Activated CD4-positive, alpha-beta T cell treated with anti-CD3 and anti-CD28 coated beads, Interleukin-2, amount 10 ng/mL, durations not matched to agents 7 days and 5 days (primary cell): ENCODE measurements around the gene HMGCR. TPM values are rescaled to one million over a fixed set of nuclear protein-coding genes. Genes with fewer than 3 reads are reported as not detected.
A peak's percentile ranks its signal among the peaks of the same experiment; 100 is the strongest.

ENCODE experiments used
- CTCF ChIA-PET: fragments of 350-600 bp; sonication (Branson Sonifier 250); formaldehyde crosslinking; loops from one replicate; lab custom pipeline; 2021; ENCODE audit warnings: antibody characterized with exemption; lab: Charles Lee
- POLR2A ChIA-PET: fragments of 350-600 bp; sonication (Branson Sonifier 250); formaldehyde crosslinking; loops from one replicate; lab custom pipeline; 2021; ENCODE audit warnings: antibody characterized with exemption; lab: Charles Lee
- DNase-seq: peaks from one replicate; pipeline ENCODE4 v3.0.0-alpha.2; 2020
- H3K27ac Mint-ChIP-seq: one replicate; pipeline ENCODE4 v1.8.0; 2021; ENCODE audit warnings: mild to moderate bottlenecking, moderate library complexity, mixed read lengths
- H3K27me3 Mint-ChIP-seq: one replicate; pipeline ENCODE4 v1.8.0; 2021; ENCODE audit warnings: mixed read lengths
- H3K36me3 Mint-ChIP-seq: one replicate; pipeline ENCODE4 v1.8.0; 2021; ENCODE audit warnings: low read depth, mixed read lengths
- H3K4me1 Mint-ChIP-seq: one replicate; pipeline ENCODE4 v1.8.0; 2021; ENCODE audit warnings: mixed read lengths
- H3K4me3 Mint-ChIP-seq: one replicate; pipeline ENCODE4 v1.8.0; 2021; ENCODE audit warnings: mild to moderate bottlenecking, moderate library complexity, mixed read lengths
- H3K9me3 Mint-ChIP-seq: one replicate; pipeline ENCODE4 v1.8.0; 2021; ENCODE audit warnings: mixed read lengths
- total RNA-seq, 2 experiments: library from RNA; stranded (reverse); gene quantifications; one replicate each; pipeline ENCODE4 v1.2.3, GENCODE V29; 2021

HMGCR gene
- total RNA-seq, 2 experiments from 2014 or later, result 49.4 to 51.1 TPM

DNA sequence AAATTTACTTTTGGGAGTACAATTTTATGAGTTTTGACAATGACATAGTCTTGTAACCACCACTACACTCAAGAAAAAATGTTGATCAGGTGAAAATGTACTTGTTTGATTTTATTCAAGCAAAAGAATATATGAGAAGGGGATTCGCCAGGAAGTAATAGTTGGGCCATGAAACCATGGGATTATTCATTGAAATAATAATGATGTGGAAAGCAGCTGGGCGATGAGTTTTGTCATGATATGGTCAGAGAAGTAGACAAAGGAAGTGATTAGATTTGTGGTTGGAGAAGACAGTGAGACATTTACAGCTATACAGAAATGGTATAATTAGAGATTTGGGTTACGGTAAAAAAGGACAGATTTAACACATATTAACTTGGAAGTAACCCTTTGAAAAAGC is 11.2 kb downstream of the HMGCR start:
- Mint-ChIP-seq H3K27ac (no peak overlapping the region), H3K27me3 (no peaks in the 10 kb centered on the region), H3K9me3 (no peaks in the 10 kb centered on the region), H3K36me3 (peaks cover 59% of the 10 kb centered on the region), H3K4me1 (peaks cover 26% of the 10 kb centered on the region), H3K4me3 (no peak overlapping the region)
- no peak for DNase-seq
- ChIA-PET CTCF (no interaction called here), POLR2A (interaction anchor here (1.4 kb wide), 1 partner anchor 12 kb away, joined by 3 read pairs; the partner anchor contains the start of gene HMGCR)

- ChIA-PET CTCF (interaction anchor here (1.0 to 2.7 kb wide), 2 partner anchors 9 to 15 kb away, joined by 3 to 11 read pairs; no protein-coding TSS in a partner anchor), POLR2A (no interaction called here)
- no peak overlapping the region for H3K27ac Mint-ChIP-seq
- H3K36me3 Mint-ChIP-seq, result peaks cover 63% of the 10 kb centered on the region
- H3K27me3 Mint-ChIP-seq, result no peaks in the 10 kb centered on the region
- peaks cover 26% of the 10 kb centered on the region for H3K4me1 Mint-ChIP-seq
- DNase-seq, result no peak
- no peak overlapping the region for H3K4me3 Mint-ChIP-seq
- no peaks in the 10 kb centered on the region for H3K9me3 Mint-ChIP-seq
Observed at GRCh38 chr5:75349663-75350062, 12.6 kb downstream of the HMGCR start.

DNA sequence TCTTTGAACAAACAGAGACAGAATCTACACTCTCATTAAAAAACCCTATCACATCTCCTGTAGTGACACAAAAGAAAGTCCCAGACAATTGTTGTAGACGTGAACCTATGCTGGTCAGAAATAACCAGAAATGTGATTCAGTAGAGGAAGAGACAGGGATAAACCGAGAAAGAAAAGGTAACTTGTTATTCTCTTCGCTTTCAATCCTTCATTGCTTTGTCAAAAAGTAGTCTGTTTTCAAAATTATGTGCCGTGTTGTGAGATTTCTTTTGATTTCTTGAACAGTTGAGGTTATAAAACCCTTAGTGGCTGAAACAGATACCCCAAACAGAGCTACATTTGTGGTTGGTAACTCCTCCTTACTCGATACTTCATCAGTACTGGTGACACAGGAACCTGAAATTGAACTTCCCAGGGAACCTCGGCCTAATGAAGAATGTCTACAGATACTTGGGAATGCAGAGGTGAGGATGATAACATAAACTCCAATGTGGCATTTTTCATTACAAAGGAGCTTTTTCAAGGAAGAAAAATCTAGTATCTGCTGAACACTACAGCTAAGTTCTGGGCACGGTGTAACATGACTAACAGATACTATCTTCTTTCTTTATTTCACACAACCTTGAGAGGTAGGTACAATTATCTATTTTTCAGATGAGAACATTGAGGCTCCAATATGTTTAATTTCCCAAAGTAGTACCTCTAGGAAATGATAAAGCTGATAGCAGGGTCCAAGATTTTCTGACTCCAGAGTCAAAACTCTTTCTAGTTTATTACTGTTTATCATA is 14.3 kb downstream of the HMGCR start:
- Mint-ChIP-seq H3K36me3 (peaks cover 59% of the 10 kb centered on the region), H3K27me3 (no peaks in the 10 kb centered on the region), H3K4me3 (no peak overlapping the region), H3K4me1 (peaks cover 26% of the 10 kb centered on the region), H3K27ac (peak overlapping the region; percentile 65), H3K9me3 (no peaks in the 10 kb centered on the region)
- no peak for DNase-seq
- POLR2A ChIA-PET, result no interaction called here
- CTCF ChIA-PET, result interaction anchor here (0.6 to 2.7 kb wide), 6 partner anchors 10 to 21 kb away, joined by 3 to 11 read pairs (median 4); partner anchors contain the start of gene HMGCR

DNA sequence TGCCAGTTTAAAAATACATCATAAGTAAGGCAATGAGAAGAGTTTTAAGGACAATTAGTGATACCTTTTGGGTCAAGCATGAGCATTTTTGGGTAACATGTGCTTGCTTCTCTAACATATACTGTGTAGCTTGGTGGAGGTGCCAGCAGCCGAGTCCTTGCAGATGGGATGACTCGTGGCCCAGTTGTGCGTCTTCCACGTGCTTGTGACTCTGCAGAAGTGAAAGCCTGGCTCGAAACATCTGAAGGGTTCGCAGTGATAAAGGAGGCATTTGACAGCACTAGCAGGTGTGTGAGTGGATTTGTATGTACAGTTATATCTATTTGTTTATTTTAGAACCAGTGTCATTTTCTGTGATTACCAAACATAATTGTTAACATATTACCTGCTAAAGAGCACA is 18.2 kb downstream of the HMGCR start:
- ChIA-PET POLR2A (no interaction called here), CTCF (no interaction called here)
- Mint-ChIP-seq H3K4me1 (peaks cover 14% of the 10 kb centered on the region), H3K9me3 (no peaks in the 10 kb centered on the region), H3K27me3 (no peaks in the 10 kb centered on the region), H3K36me3 (peaks cover 57% of the 10 kb centered on the region), H3K4me3 (no peak overlapping the region), H3K27ac (no peak overlapping the region)
- no peak for DNase-seq

DNA sequence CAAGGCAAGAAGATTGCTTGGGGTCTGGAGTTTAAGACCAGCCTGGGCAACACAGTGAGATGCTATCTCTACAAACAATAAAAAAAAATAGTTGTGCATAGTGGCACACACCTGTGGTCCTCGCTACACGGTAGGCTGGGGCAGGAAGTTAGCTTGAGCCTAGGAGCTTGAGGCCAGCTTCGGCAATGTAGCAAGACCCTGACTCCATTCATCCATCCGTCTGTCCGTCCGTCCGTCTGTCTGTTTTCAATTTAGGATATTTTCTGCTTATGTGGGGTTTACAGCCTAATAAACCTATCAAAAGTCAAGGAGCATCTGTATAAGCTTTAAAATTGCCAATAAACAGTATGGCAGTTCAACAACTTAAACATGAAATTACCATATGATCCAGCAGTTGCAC is 19.7 kb downstream of the HMGCR start:
- CTCF ChIA-PET, result interaction anchor here (0.6 kb wide), 1 partner anchor 188 kb away, joined by 3 read pairs; no protein-coding TSS in a partner anchor
- no peak overlapping the region for H3K4me3 Mint-ChIP-seq

GRCh38 chr5:75358117-75358516 is 21.1 kb downstream of the HMGCR start:
- CTCF ChIA-PET, result interaction anchor here (0.7 kb wide), 1 partner anchor 17 kb away, joined by 3 read pairs; no protein-coding TSS in a partner anchor

More for the DNA sequence above, 19.7 kb downstream of the HMGCR start:
- no peak for DNase-seq
- no peak overlapping the region for H3K27ac Mint-ChIP-seq
- no peaks in the 10 kb centered on the region for H3K4me1 Mint-ChIP-seq
- peaks cover 50% of the 10 kb centered on the region for H3K36me3 Mint-ChIP-seq
- no peaks in the 10 kb centered on the region for H3K27me3 Mint-ChIP-seq
- POLR2A ChIA-PET, result no interaction called here
- H3K9me3 Mint-ChIP-seq, result no peaks in the 10 kb centered on the region

DNA sequence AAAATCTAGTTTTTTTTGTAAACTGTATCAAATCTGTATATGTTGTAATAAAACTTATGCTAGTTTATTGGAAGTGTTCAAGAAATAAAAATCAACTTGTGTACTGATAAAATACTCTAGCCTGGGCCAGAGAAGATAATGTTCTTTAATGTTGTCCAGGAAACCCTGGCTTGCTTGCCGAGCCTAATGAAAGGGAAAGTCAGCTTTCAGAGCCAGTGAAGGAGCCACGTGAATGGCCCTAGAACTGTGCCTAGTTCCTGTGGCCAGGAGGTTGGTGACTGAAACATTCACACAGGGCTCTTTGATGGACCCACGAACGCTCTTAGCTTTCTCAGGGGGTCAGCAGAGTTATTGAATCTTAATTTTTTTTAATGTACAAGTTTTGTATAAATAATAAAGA is 24.3 kb downstream of the HMGCR start:
- H3K27ac Mint-ChIP-seq, result no peak overlapping the region
- POLR2A ChIA-PET, result interaction anchor here (0.7 kb wide), 1 partner anchor 9 kb away, joined by 3 read pairs; no protein-coding TSS in a partner anchor
- no peaks in the 10 kb centered on the region for H3K27me3 Mint-ChIP-seq
- no peak overlapping the region for H3K4me3 Mint-ChIP-seq
- no peaks in the 10 kb centered on the region for H3K4me1 Mint-ChIP-seq
- DNase-seq, result no peak
- peaks cover 33% of the 10 kb centered on the region for H3K36me3 Mint-ChIP-seq
- CTCF ChIA-PET, result interaction anchor here (1.1 to 1.6 kb wide), 4 partner anchors 9 to 24 kb away, joined by 3 to 5 read pairs (median 4); partner anchors contain the start of gene HMGCR
- no peaks in the 10 kb centered on the region for H3K9me3 Mint-ChIP-seq

More at GRCh38 chr5:75358117-75358516, 21.1 kb downstream of the HMGCR start:
- POLR2A ChIA-PET, result no interaction called here
- H3K4me3 Mint-ChIP-seq, result no peak overlapping the region
- H3K4me1 Mint-ChIP-seq, result no peaks in the 10 kb centered on the region
- H3K27ac Mint-ChIP-seq, result no peak overlapping the region
- no peaks in the 10 kb centered on the region for H3K9me3 Mint-ChIP-seq
- no peak for DNase-seq
- no peaks in the 10 kb centered on the region for H3K27me3 Mint-ChIP-seq
- peaks cover 43% of the 10 kb centered on the region for H3K36me3 Mint-ChIP-seq

DNA sequence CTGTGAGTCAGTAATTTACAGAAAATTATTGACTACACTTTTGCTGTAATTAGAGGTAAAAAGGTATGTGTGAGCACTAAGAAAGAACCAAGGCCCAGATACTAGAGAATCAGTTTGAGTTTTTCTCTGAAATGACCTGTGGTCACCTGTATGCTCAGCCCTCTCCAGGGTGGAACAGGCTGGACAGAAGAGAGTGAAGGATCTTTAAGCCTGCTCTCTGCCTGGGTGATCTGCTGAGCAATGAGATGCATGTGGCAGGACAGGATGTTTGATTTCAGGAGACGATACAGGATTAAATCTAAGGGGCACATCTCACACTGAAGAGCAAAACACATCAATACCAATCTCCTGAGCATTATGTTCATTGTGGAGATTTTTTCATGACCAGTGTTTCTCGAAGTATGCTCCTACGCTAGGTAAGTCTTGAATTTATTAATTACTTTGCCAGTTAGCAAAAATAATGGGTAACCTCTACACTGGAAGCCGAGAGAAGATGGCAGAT is 25.5 kb downstream of the HMGCR start:
- no peak overlapping the region for H3K27ac Mint-ChIP-seq
- no peak overlapping the region for H3K4me3 Mint-ChIP-seq
- ChIA-PET CTCF (interaction anchor here (1.0 to 1.3 kb wide), 3 partner anchors 9 to 26 kb away, joined by 3 read pairs; partner anchors contain the start of gene HMGCR), POLR2A (no interaction called here)
- peaks cover 4% of the 10 kb centered on the region for H3K4me1 Mint-ChIP-seq
- H3K9me3 Mint-ChIP-seq, result no peaks in the 10 kb centered on the region
- no peak for DNase-seq
- peaks cover 22% of the 10 kb centered on the region for H3K36me3 Mint-ChIP-seq
- no peaks in the 10 kb centered on the region for H3K27me3 Mint-ChIP-seq

- H3K27ac Mint-ChIP-seq, result no peak overlapping the region
- H3K4me3 Mint-ChIP-seq, result no peak overlapping the region
- ChIA-PET POLR2A (no interaction called here), CTCF (no interaction called here)
- no peaks in the 10 kb centered on the region for H3K27me3 Mint-ChIP-seq
- H3K9me3 Mint-ChIP-seq, result no peaks in the 10 kb centered on the region
- H3K4me1 Mint-ChIP-seq, result peaks cover 4% of the 10 kb centered on the region
- no peak for DNase-seq
- H3K36me3 Mint-ChIP-seq, result peaks cover 20% of the 10 kb centered on the region
Observed at GRCh38 chr5:75363111-75363510, 26.1 kb downstream of the HMGCR start.

DNA sequence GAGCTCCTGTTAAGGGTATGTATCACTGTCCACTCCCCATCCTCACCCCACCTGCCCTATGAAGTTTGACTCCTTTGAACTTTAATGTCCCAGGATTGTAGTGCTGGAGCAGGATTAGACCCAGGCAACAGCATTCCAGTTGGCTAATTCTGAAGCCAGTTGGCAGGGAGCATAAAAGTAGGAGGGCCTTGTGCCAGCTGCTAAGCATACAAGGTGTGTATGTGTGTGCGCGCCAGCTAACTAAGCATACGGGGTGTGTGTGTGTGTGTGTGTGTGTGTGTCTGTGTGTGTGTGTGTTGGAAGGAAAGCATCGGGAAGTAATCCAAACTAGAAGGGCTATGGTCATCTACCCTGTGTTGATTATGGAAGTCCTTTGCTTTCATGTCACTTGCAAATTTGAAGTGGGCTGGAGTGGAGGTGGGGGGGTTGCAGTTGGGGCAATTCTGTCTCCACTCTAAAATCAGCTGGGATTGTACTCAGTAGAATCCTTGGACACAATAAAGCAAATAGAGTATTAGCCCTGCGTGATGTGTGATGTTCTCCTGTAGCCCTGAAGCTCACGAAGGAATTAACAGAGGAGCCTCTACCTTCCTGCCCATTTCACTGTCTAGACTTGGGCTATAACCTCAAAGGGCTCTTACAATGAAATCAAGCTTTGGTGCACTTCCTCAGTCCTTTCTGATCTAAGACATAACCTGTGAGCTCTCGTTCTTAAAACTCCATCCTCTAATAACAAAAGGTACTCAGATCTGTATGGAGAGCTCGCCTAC is 26.9 kb downstream of the HMGCR start:
- Mint-ChIP-seq H3K27me3 (no peaks in the 10 kb centered on the region), H3K9me3 (no peaks in the 10 kb centered on the region), H3K4me1 (peaks cover 4% of the 10 kb centered on the region), H3K4me3 (no peak overlapping the region), H3K27ac (no peak overlapping the region), H3K36me3 (peaks cover 20% of the 10 kb centered on the region)
- POLR2A ChIA-PET, result no interaction called here
- CTCF ChIA-PET, result interaction anchor here (1.6 kb wide), 1 partner anchor 14 kb away, joined by 3 read pairs; no protein-coding TSS in a partner anchor
- DNase-seq, result no peak

- Mint-ChIP-seq H3K9me3 (no peaks in the 10 kb centered on the region), H3K27me3 (no peaks in the 10 kb centered on the region), H3K4me1 (peaks cover 4% of the 10 kb centered on the region), H3K27ac (no peak overlapping the region), H3K36me3 (peaks cover 17% of the 10 kb centered on the region), H3K4me3 (no peak overlapping the region)
- DNase-seq, result no peak
- POLR2A ChIA-PET, result no interaction called here
- CTCF ChIA-PET, result interaction anchor here (1.6 kb wide), 1 partner anchor 15 kb away, joined by 3 read pairs; no protein-coding TSS in a partner anchor
Observed at GRCh38 chr5:75364571-75365280, 27.7 kb downstream of the HMGCR start.

DNA sequence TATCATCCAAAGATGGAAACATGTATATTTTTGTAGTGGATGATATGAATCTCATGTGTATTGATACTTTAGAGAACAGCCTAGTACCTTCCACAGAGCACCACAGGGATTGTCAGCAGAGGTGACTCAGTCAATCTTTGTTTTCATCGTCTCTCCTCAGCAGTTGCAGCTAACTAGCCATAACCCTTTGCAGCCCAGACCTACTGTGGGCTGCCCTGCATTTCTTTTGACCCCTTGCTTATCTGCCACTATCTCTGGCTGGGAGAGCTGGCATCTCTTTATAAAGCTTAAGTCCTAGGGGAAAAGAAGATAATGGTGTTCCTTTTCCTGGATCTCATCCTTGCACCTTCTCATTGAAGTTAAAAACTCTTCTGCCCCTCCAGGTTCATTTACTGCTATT is 28.7 kb downstream of the HMGCR start:
- H3K36me3 Mint-ChIP-seq, result peaks cover 7% of the 10 kb centered on the region
- ChIA-PET CTCF (interaction anchor here (0.6 kb wide), 1 partner anchor 10 kb away, joined by 5 read pairs; no protein-coding TSS in a partner anchor), POLR2A (interaction anchor here (0.7 kb wide), 1 partner anchor 33 kb away, joined by 7 read pairs; no protein-coding TSS in a partner anchor)
- DNase-seq, result no peak
- H3K27ac Mint-ChIP-seq, result no peak overlapping the region
- peaks cover 4% of the 10 kb centered on the region for H3K4me1 Mint-ChIP-seq
- H3K4me3 Mint-ChIP-seq, result no peak overlapping the region
- no peaks in the 10 kb centered on the region for H3K9me3 Mint-ChIP-seq
- no peaks in the 10 kb centered on the region for H3K27me3 Mint-ChIP-seq
